T-helper 1 cell treated with Interleukin-12 subunit alpha and Interleukin-12 subunit beta and Interleukin-4 antibody, amounts not matched to agents 30 ng/mL and 1 ng/mL, for 36 hours (primary cell): ENCODE measurements around the gene TNFAIP6. TPM values are rescaled to one million over a fixed set of nuclear protein-coding genes. Genes with fewer than 3 reads are reported as not detected.
"Not testable (repeated sequence)": the region's sequence is repeated elsewhere in the genome, so short reads cannot be mapped to it uniquely, and the experiment has no call there.

Experiments
- intact Hi-C: fragments of 100-400 bp; cut with micrococcal nuclease; formaldehyde crosslinking; loops from one replicate; pipeline ENCODE4 v1.15.1; 2024
- total RNA-seq: library from RNA; stranded (reverse); gene quantifications from 2 replicates; pipeline ENCODE4 v1.2.3, GENCODE V29; 2022

Gene TNFAIP6
- total RNA-seq = not detected in 2 replicates

- intact Hi-C loops = no loop called here
Measured at GRCh38 chr2:151357359-151357758, at the start of gene TNFAIP6. Gene TNFAIP6, plus strand, starts transcription at chr2:151357592. Its CDS starts 75 bp downstream, at chr2:151357667.

GRCh38 chr2:151310313-151310712 lies 47.1 kb upstream of the TNFAIP6 start:
- intact Hi-C loops = not testable (repeated sequence)

- intact Hi-C loops = not testable (repeated sequence)
Measured at GRCh38 chr2:151312440-151312839, 45.0 kb upstream of the TNFAIP6 start.

DNA sequence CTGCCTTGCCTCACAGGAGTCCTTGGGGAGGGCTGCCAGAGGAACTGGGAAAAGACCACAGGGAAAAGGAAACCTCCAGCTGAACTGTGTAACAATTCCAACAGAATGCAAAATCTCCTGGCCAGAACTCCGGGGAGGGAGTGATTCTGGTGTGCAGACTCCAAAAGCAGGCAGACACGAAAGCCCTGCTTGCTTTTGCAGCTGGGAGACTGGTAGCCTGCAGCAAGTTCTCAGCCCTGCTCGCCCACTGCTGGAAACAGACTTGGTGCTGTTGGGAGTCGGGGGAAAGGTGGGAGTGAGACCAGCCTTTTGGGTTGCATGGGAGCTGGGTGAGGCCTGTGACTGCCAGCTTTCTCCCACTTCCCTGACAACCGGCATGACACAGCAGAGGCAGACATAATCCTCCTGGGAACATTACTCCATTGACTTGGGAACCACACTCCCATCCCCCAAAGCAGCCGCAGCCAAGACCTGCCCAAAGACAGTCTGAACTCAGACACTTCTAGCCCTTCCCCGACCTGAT lies 42.0 kb upstream of the TNFAIP6 start:
- intact Hi-C loops = no loop called here

DNA sequence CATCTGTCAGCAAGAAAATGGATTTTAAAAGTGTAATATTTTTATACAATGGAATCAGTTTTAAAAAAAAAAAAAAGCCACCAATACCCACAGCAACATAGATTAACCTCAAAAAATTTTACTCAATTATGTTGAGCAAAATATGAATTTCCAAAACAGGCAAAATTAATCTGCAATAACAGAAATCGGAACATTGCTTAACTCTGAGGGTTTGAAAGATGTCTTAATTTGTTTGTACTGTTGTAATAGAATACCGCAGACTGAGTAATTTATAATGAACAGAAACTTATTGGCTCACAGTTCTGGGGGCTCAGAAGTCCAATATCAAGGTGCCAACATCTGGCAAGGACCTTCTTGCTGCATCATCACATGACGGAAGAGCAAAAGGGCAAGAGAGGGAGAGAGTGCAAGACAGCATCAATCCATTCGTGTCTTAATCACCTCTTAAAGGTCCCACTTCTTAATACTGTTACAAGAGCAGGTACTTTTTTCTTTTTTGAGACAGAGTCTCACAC lies 31.8 kb upstream of the TNFAIP6 start:
- intact Hi-C loops = no loop called here

GRCh38 chr2:151326554-151326953 lies 30.8 kb upstream of the TNFAIP6 start:
- intact Hi-C loops = no loop called here

GRCh38 chr2:151329998-151330397 lies 27.4 kb upstream of the TNFAIP6 start:
- intact Hi-C loops = no loop called here

GRCh38 chr2:151333083-151333482 lies 24.3 kb upstream of the TNFAIP6 start:
- intact Hi-C loops = no loop called here

GRCh38 chr2:151334082-151334815 lies 23.1 kb upstream of the TNFAIP6 start:
- intact Hi-C loops = no loop called here

- intact Hi-C loops = no loop called here
Measured at GRCh38 chr2:151336863-151337371, 20.5 kb upstream of the TNFAIP6 start.

DNA sequence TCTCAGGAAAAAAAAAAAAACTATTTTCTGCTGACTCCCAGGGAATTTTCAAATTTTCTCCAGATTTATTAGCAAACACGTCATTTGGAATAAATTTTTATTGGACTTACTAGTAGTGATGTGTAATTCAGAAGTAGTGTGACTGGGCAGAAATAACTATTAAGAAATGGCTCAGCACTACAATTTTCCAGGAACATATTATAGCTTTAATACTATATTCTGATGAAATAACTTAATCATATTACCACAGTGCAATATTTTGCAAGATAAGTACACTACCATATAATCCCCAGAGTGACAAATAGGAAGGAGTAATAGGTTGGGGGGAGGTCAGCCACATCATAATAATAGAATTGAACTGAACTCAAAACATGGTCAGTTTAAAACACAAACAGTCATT lies 19.7 kb upstream of the TNFAIP6 start:
- intact Hi-C loops = no loop called here

DNA sequence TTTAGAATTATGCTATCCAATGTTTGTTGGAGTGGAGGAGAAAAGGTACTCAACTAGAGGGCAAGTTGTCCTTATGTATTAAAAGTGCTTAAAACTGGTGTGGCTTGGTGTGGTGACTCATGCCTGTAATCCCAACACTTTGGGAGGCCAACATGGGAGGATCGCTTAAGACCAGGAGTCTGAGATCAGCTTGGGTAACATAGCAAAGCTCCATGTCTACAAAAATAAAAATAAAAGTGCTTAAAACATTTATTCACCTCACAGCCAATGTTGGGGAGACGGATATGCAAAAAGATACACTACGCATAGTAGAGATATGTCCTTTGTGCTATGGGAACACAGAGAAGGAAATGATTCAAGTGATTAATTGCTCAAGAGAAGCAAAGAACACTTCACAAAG lies 19.3 kb upstream of the TNFAIP6 start:
- intact Hi-C loops = no loop called here

- intact Hi-C loops = no loop called here
Measured at GRCh38 chr2:151343073-151343472, 14.3 kb upstream of the TNFAIP6 start.

GRCh38 chr2:151344191-151344590 lies 13.2 kb upstream of the TNFAIP6 start:
- intact Hi-C loops = not testable (repeated sequence)

DNA sequence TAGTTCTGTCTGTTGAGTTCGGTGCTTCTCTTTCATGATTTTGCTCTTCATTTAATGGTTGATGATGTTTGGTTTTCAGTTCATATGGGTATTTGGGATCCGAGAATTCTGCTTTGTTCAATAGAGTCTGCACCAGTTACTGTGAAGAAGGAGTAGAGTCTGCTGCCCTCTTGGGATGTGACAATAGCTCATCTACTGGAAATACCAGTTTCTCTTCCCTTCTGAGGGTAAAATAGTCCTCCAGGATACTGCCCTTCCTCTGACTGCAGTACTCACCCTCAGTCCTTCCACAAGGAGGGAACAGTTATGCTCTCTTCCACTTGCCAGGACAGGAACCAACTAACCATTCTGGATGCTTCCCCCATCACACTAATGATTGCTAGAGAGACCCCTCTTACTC lies 12.5 kb upstream of the TNFAIP6 start:
- intact Hi-C loops = no loop called here

DNA sequence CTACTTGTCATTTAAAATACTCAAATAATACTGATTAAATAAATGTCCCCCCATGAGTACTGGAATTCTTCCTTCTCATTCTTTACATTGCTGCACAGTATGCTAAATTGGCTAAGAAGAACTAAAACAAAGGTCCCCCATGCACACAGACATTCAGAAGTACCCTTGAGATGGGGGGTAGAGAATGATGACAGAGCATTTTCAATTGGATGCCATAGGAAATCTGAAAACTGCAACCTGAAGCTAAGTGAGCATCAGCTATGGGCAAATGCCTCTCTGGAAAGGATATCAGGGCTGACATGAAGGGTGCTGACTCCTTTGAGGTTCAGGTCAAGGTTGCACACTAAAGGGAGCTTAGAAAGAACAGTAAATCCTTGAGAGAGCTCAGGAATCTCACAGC lies 10.1 kb upstream of the TNFAIP6 start:
- intact Hi-C loops = no loop called here

DNA sequence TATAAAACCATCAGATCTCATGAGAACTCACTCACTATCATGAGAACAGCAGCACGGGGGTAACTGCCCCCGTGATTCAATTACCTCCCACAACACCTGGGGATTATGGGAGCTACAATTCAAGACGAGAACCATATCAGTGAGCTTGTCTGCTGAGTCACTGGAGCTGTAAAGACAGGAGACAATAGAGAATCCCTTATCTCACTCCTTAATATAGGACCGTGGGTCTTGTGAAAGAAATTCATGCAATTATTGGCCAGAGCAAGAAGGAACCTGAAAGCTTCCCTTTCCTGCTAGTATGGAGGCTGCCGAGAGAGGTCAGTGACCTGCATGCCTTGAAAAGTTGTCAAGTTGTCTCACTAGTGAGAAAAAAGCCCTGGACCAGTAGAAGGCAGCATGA lies 9.5 kb upstream of the TNFAIP6 start:
- intact Hi-C loops = no loop called here

GRCh38 chr2:151350579-151351195 lies 6.7 kb upstream of the TNFAIP6 start:
- intact Hi-C loops = loop anchor here (1.0 kb wide), 1 partner anchor 11 kb away; no protein-coding TSS in a partner anchor

- intact Hi-C loops = no loop called here
Measured at GRCh38 chr2:151353995-151354394, 3.4 kb upstream of the TNFAIP6 start.

GRCh38 chr2:151354807-151355206 lies 2.6 kb upstream of the TNFAIP6 start:
- intact Hi-C loops = no loop called here

- intact Hi-C loops = no loop called here
Measured at GRCh38 chr2:151358166-151358970, 976 bp downstream of the TNFAIP6 start.
